Measurements from ENCODE around the gene FAM83G.
"Not testable (repeated sequence)": the region's sequence is repeated elsewhere in the genome, so short reads cannot be mapped to it uniquely, and the experiment has no call there.

The FAM83G gene

DNA sequence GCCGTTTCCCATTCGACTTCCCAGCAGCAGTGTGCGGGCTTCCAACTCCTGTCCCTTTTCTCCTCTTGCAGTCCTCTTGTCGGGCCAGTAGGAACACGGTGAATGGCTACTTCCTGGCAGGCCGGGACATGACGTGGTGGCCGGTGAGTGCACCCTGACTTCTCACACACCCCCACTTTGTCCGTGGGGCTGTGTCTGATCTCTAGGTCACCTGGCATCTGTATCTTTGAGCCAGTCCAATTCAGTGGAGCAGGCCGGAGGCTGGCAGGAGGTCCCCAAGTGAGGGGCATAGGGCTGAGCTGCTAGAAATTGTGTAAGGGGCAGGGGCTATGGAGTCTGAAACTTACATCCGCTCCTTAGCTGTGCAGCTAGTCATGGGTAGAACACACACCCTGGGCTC, 46.0 kb downstream of the FAM83G start:
- Histone ChIP-seq H2AFZ (ENCODE audit: low read length) (no peak overlapping the region), H3F3A (ENCODE audit: low read depth) (no peaks in the 10 kb centered on the region), H3K27me3 (ENCODE audit: insufficient read depth, low read length, poor library complexity, severe bottlenecking) (no peaks in the 10 kb centered on the region), H3K9me2 (replicated peaks; ENCODE audit: low read depth, low read length) (no peaks in the 10 kb centered on the region), H3K4me2 (ENCODE audit: low read depth, low read length, poor library complexity, severe bottlenecking) (no peak overlapping the region), H3K79me2 (ENCODE audit: insufficient read depth, low read length) (no peaks in the 10 kb centered on the region), H3K9ac (ENCODE audit: low read depth, low read length, poor library complexity, severe bottlenecking) (no peak overlapping the region), H3K9me3 (ENCODE audit: insufficient read depth, low read depth, low read length) (no peaks in the 10 kb centered on the region), H3K4me1 (ENCODE audit: insufficient read depth, low read length, poor library complexity, severe bottlenecking) (peaks cover 43% of the 10 kb centered on the region), H3K4me3 (ENCODE audit: low read length, poor library complexity, severe bottlenecking) (no peak overlapping the region), H4K20me1 (ENCODE audit: insufficient read depth, low read length, poor library complexity, severe bottlenecking) (no peaks in the 10 kb centered on the region), H3K36me3 (ENCODE audit: insufficient read depth, low read length) (no peaks in the 10 kb centered on the region)
- TF ChIP-seq EZH2phosphoT487 (IDR thresholded peaks at IDR 0.05; ENCODE audit: borderline replicate concordance): no peak
- no peak for TF ChIP-seq CTCF (conservative IDR thresholded peaks at IDR 0.05; ENCODE audit: low read length)

DNA sequence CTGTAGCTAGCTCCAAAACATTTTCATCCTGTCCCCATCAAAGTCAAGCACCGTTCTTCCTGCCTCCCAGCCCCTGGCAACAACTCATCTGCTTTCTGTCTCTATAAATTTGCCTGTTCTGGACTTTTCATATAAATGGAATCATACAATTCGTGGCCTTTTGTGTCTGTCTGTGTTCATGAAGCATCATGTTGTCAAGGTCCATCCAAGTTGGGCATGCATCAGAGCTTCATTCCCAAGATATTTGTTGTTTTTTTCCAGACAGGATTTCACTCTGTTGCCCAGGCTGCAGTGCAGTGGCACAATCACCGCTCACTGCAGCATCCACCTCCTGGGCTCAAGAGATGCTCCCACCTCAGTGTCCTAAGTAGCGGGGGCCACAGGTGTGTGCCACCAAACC, 46.7 kb downstream of the FAM83G start:
- Histone ChIP-seq H3K36me3 (ENCODE audit: insufficient read depth, low read length) (no peaks in the 10 kb centered on the region), H4K20me1 (ENCODE audit: insufficient read depth, low read length, poor library complexity, severe bottlenecking) (no peaks in the 10 kb centered on the region), H3K9ac (ENCODE audit: low read depth, low read length, poor library complexity, severe bottlenecking) (no peak overlapping the region), H3K4me2 (ENCODE audit: low read depth, low read length, poor library complexity, severe bottlenecking) (no peak overlapping the region), H2AFZ (ENCODE audit: low read length) (no peak overlapping the region), H3K79me2 (ENCODE audit: insufficient read depth, low read length) (no peaks in the 10 kb centered on the region), H3K9me3 (ENCODE audit: insufficient read depth, low read depth, low read length) (no peaks in the 10 kb centered on the region), H3K27me3 (ENCODE audit: insufficient read depth, low read length, poor library complexity, severe bottlenecking) (no peaks in the 10 kb centered on the region), H3F3A (ENCODE audit: low read depth) (no peaks in the 10 kb centered on the region), H3K4me1 (ENCODE audit: insufficient read depth, low read length, poor library complexity, severe bottlenecking) (peaks cover 41% of the 10 kb centered on the region), H3K4me3 (ENCODE audit: low read length, poor library complexity, severe bottlenecking) (no peak overlapping the region), H3K9me2 (replicated peaks; ENCODE audit: low read depth, low read length) (no peaks in the 10 kb centered on the region)
- TF ChIP-seq CTCF (conservative IDR thresholded peaks at IDR 0.05; ENCODE audit: low read length) (no peak), EZH2phosphoT487 (IDR thresholded peaks at IDR 0.05; ENCODE audit: borderline replicate concordance) (no peak)

GRCh38 chr17:18956581-18956980, 48.0 kb downstream of the FAM83G start:
- Histone ChIP-seq H3K4me3 (ENCODE audit: low read length, poor library complexity, severe bottlenecking) (no peak overlapping the region), H3K9me2 (replicated peaks; ENCODE audit: low read depth, low read length) (no peaks in the 10 kb centered on the region), H3K4me2 (ENCODE audit: low read depth, low read length, poor library complexity, severe bottlenecking) (no peak overlapping the region), H3K9me3 (ENCODE audit: insufficient read depth, low read depth, low read length) (no peaks in the 10 kb centered on the region), H3F3A (ENCODE audit: low read depth) (no peaks in the 10 kb centered on the region), H3K27me3 (ENCODE audit: insufficient read depth, low read length, poor library complexity, severe bottlenecking) (no peaks in the 10 kb centered on the region), H4K20me1 (ENCODE audit: insufficient read depth, low read length, poor library complexity, severe bottlenecking) (no peaks in the 10 kb centered on the region), H3K9ac (ENCODE audit: low read depth, low read length, poor library complexity, severe bottlenecking) (no peak overlapping the region), H3K36me3 (ENCODE audit: insufficient read depth, low read length) (no peaks in the 10 kb centered on the region), H3K4me1 (ENCODE audit: insufficient read depth, low read length, poor library complexity, severe bottlenecking) (peaks cover 30% of the 10 kb centered on the region), H3K79me2 (ENCODE audit: insufficient read depth, low read length) (no peaks in the 10 kb centered on the region), H2AFZ (ENCODE audit: low read length) (no peak overlapping the region)
- no peak for TF ChIP-seq CTCF (conservative IDR thresholded peaks at IDR 0.05; ENCODE audit: low read length)
- no peak for TF ChIP-seq EZH2phosphoT487 (IDR thresholded peaks at IDR 0.05; ENCODE audit: borderline replicate concordance)

DNA sequence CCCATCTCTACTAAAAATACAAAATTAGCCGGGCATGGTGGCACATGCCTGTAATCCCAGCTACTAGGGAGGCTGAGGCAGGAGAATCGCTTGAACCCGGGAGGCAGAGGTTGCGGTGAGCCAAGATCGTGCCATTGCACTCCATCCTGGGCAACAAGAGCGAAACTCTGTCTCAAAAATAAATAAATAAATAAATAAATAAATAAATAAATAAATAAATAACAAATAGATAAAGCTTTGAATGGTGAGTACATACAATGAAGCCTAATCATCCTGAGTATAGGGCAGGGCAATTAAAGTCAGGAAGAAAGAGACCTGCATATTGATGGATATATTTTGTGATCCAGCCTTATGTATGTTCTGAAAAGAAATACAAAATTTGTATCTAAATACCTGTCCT, 48.5 kb downstream of the FAM83G start:
- not testable (repeated sequence) for H3K4me3 ChIP-seq (ENCODE audit: low read length, poor library complexity, severe bottlenecking); H3F3A ChIP-seq (ENCODE audit: low read depth); H3K4me2 ChIP-seq (ENCODE audit: low read depth, low read length, poor library complexity, severe bottlenecking); H3K27me3 ChIP-seq (ENCODE audit: insufficient read depth, low read length, poor library complexity, severe bottlenecking); H4K20me1 ChIP-seq (ENCODE audit: insufficient read depth, low read length, poor library complexity, severe bottlenecking); H3K79me2 ChIP-seq (ENCODE audit: insufficient read depth, low read length); H2AFZ ChIP-seq (ENCODE audit: low read length); H3K9me2 ChIP-seq (replicated peaks; ENCODE audit: low read depth, low read length); H3K36me3 ChIP-seq (ENCODE audit: insufficient read depth, low read length); H3K9ac ChIP-seq (ENCODE audit: low read depth, low read length, poor library complexity, severe bottlenecking); H3K9me3 ChIP-seq (ENCODE audit: insufficient read depth, low read depth, low read length)
- H3K4me1 ChIP-seq (ENCODE audit: insufficient read depth, low read length, poor library complexity, severe bottlenecking): peaks cover 24% of the 10 kb centered on the region

Measured in Loucy (cell line).